ENCODE measurements around the gene BBLN.

Gene BBLN

DNA sequence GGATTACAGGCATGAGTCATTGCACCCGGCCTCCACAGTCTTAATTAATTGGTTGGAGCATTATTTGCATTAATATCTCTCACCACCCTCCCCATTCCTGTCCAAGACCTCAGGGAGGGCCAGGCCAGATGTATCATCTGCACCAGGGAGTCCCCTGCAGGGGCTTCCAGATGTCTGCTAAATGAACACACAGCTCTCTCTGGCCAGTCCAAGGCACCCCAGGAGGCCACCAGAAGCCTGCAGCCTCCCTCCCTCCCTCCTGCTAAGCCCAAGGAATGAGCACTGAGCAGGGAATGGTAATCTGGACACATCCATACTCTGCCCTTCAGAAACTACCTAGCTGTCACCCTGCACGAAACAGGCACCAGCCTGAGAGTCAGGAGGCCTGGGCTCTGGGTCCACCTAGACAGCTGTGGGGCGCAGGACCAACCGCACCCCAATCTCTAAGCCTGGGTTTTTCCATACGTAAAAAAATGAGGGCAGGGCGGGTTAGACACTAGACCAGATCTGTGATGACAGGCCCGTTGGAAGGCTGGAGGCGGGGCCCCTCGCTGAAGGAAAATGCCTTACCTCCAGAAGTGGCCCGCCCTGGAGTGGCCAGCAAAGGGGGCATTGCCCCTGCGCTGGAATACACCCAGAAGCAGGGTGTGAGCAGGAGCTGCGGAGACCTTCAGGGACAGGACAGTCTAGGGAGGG, 23.0 kb downstream of the BBLN start:
- TF ChIP-seq BACH2 (CRISPR knock-in tag; IDR thresholded peaks at IDR 0.05; ENCODE audit: borderline replicate concordance) (no peak), ISL1 (CRISPR knock-in tag; IDR thresholded peaks at IDR 0.05) (no peak), SNAI2 (CRISPR knock-in tag; IDR thresholded peaks at IDR 0.05) (no peak), GLIS3 (CRISPR knock-in tag; IDR thresholded peaks at IDR 0.05) (no peak), TCF4 (CRISPR knock-in tag; IDR thresholded peaks at IDR 0.05; ENCODE audit: borderline replicate concordance) (no peak), OSR1 (CRISPR knock-in tag; IDR thresholded peaks at IDR 0.05) (no peak), ZNF70 (CRISPR knock-in tag; IDR thresholded peaks at IDR 0.05) (no peak), ARNTL (CRISPR knock-in tag; IDR thresholded peaks at IDR 0.05; ENCODE audit: borderline replicate concordance, low read depth) (no peak), ZFP30 (CRISPR knock-in tag; IDR thresholded peaks at IDR 0.05) (no peak), PPARA (CRISPR knock-in tag; IDR thresholded peaks at IDR 0.05; ENCODE audit: borderline replicate concordance) (no peak)
- TF ChIP-seq, protein P1, sequence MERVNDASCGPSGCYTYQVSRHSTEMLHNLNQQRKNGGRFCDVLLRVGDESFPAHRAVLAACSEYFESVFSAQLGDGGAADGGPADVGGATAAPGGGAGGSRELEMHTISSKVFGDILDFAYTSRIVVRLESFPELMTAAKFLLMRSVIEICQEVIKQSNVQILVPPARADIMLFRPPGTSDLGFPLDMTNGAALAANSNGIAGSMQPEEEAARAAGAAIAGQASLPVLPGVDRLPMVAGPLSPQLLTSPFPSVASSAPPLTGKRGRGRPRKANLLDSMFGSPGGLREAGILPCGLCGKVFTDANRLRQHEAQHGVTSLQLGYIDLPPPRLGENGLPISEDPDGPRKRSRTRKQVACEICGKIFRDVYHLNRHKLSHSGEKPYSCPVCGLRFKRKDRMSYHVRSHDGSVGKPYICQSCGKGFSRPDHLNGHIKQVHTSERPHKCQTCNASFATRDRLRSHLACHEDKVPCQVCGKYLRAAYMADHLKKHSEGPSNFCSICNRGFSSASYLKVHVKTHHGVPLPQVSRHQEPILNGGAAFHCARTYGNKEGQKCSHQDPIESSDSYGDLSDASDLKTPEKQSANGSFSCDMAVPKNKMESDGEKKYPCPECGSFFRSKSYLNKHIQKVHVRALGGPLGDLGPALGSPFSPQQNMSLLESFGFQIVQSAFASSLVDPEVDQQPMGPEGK (CRISPR knock-in tag; IDR thresholded peaks at IDR 0.05; ENCODE audit: borderline replicate concordance) = no peak
- ATAC-seq = no peak

DNA sequence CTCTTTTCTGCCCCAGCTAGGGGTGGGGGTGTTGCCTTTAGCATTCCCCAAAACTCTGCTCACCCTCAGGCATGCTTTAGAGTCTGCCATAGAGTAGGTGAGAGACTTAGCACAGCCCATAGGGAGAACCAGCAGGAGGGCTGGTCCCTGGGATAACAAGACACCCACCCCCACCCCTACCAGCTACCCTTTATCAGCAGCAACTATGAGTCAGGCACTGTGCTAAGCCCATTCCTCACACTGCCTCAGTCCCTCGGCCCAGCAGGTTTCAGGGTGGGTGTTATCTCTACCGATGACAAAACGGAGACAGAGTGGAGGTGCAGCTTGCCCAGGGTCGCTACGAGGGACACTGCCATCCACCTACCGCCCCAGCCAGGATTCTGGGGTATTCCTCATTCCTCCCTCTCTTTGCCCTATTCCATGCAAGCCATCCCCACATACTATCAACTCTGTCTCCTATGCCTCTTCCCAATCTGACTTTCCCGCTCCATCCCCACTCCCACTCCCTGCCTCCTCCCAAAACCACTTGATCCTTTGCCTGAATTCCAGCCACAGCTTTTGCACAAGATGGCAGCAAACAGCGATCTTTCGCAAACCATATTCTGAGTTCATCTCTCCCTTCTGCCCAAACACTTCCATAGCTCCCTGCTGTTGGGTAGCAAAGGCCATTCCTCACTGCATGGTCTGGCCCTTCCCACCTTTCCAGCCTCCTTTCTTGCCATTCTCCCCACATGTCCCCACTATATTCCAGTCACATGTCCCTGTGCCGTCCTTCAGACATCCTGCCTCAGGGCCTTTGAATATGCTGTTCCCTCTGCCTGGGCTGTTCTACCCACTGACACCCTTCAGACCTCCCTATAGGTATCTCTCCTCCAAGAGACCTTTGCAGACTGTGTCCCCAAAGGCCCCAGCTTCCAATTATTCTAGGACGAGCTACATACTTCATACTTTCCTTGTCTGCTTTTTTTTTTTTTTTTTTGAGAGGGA, 26.2 kb downstream of the BBLN start:
- no peak for TF ChIP-seq OSR1 (CRISPR knock-in tag; IDR thresholded peaks at IDR 0.05)
- TF ChIP-seq ZC3H10 (CRISPR knock-in tag; IDR thresholded peaks at IDR 0.05) = no peak
- no peak for TF ChIP-seq ZNF565 (CRISPR knock-in tag; conservative IDR thresholded peaks at IDR 0.05; ENCODE audit: low read depth)
- no peak for TF ChIP-seq ZFP3 (CRISPR knock-in tag; IDR thresholded peaks at IDR 0.05)
- TF ChIP-seq ZNF70 (CRISPR knock-in tag; IDR thresholded peaks at IDR 0.05) = no peak
- TF ChIP-seq, protein P2, sequence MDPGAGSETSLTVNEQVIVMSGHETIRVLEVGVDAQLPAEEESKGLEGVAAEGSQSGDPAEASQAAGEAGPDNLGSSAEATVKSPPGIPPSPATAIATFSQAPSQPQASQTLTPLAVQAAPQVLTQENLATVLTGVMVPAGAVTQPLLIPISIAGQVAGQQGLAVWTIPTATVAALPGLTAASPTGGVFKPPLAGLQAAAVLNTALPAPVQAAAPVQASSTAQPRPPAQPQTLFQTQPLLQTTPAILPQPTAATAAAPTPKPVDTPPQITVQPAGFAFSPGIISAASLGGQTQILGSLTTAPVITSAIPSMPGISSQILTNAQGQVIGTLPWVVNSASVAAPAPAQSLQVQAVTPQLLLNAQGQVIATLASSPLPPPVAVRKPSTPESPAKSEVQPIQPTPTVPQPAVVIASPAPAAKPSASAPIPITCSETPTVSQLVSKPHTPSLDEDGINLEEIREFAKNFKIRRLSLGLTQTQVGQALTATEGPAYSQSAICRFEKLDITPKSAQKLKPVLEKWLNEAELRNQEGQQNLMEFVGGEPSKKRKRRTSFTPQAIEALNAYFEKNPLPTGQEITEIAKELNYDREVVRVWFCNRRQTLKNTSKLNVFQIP (CRISPR knock-in tag; IDR thresholded peaks at IDR 0.05; ENCODE audit: borderline replicate concordance, low read depth) = no peak
- TF ChIP-seq, protein P3, sequence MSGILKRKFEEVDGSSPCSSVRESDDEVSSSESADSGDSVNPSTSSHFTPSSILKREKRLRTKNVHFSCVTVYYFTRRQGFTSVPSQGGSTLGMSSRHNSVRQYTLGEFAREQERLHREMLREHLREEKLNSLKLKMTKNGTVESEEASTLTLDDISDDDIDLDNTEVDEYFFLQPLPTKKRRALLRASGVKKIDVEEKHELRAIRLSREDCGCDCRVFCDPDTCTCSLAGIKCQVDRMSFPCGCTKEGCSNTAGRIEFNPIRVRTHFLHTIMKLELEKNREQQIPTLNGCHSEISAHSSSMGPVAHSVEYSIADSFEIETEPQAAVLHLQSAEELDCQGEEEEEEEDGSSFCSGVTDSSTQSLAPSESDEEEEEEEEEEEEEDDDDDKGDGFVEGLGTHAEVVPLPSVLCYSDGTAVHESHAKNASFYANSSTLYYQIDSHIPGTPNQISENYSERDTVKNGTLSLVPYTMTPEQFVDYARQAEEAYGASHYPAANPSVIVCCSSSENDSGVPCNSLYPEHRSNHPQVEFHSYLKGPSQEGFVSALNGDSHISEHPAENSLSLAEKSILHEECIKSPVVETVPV (CRISPR knock-in tag; IDR thresholded peaks at IDR 0.05) = no peak
- TF ChIP-seq PPARA (CRISPR knock-in tag; IDR thresholded peaks at IDR 0.05; ENCODE audit: borderline replicate concordance) = no peak
- TF ChIP-seq ARNTL (CRISPR knock-in tag; IDR thresholded peaks at IDR 0.05; ENCODE audit: borderline replicate concordance, low read depth) = no peak
- TF ChIP-seq, protein P4, sequence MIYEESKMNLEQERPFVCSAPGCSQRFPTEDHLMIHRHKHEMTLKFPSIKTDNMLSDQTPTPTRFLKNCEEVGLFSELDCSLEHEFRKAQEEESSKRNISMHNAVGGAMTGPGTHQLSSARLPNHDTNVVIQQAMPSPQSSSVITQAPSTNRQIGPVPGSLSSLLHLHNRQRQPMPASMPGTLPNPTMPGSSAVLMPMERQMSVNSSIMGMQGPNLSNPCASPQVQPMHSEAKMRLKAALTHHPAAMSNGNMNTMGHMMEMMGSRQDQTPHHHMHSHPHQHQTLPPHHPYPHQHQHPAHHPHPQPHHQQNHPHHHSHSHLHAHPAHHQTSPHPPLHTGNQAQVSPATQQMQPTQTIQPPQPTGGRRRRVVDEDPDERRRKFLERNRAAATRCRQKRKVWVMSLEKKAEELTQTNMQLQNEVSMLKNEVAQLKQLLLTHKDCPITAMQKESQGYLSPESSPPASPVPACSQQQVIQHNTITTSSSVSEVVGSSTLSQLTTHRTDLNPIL (CRISPR knock-in tag; IDR thresholded peaks at IDR 0.05; ENCODE audit: low read depth) = no peak
- TF ChIP-seq RARB (CRISPR knock-in tag; IDR thresholded peaks at IDR 0.05) = no peak
- no peak for TF ChIP-seq CSDC2 (CRISPR knock-in tag; IDR thresholded peaks at IDR 0.05)
- TF ChIP-seq ESRRG (CRISPR knock-in tag; IDR thresholded peaks at IDR 0.05) = no peak
- TF ChIP-seq, protein P1 (CRISPR knock-in tag; IDR thresholded peaks at IDR 0.05; ENCODE audit: borderline replicate concordance) = no peak
- TF ChIP-seq SNAI2 (CRISPR knock-in tag; IDR thresholded peaks at IDR 0.05) = no peak
- no peak for TF ChIP-seq ZNF8 (CRISPR knock-in tag; IDR thresholded peaks at IDR 0.05)
- no peak for ATAC-seq

All from SK-N-SH treated with all-trans-retinoic acid at 6 μM for 48 hours (cell line).